GM12892 (cell line): Measurements from ENCODE around the gene MIER3.

Source experiments
- DNase-seq: peaks from one replicate; pipeline ENCODE4 v3.0.0; 2011; ENCODE audit not compliant: insufficient read length
- FAIRE-seq: peaks from 2 replicates; lab custom pipeline; 2011; peaks lifted over from hg19 to GRCh38; lab: Jason Lieb, UNC
- POLR2A ChIP-seq: IDR thresholded peaks from 2 replicates; pipeline ENCODE4 v1.6.1; 2011; ENCODE audit warnings: low read depth, low read length, control low read depth
- POLR2AphosphoS5 ChIP-seq: IDR thresholded peaks from 2 replicates; pipeline ENCODE4 v1.6.1; 2011; ENCODE audit warnings: low read depth, low read length, control low read depth
- TAF1 ChIP-seq: IDR thresholded peaks from 2 replicates; pipeline ENCODE4 v1.6.1; 2011; ENCODE audit warnings: low read depth, mild to moderate bottlenecking, control low read depth, low read length, borderline replicate concordance

MIER3 gene

DNA sequence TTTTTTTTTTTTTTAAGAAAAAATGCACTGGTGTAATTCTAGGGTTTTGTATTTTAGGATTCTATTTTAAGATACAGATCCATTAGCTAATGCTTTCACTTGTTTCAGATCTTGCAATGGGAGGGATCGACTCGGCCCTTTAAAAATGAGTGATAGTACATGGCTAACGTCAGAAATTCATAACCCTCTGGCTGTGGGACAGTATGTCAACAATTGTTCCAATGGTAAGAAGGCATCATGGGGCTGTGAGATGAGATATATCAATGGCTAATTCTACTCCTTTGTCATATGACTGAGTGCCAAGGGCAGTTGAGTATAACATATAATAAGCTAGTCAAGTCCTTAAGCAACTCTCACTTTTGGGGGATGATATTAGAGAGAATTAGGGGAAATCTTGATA is 38.2 kb downstream of the MIER3 start:
- FAIRE-seq (no peak), DNase-seq (no peak)
- TF ChIP-seq POLR2AphosphoS5 (no peak), TAF1 (no peak), POLR2A (no peak)

DNA sequence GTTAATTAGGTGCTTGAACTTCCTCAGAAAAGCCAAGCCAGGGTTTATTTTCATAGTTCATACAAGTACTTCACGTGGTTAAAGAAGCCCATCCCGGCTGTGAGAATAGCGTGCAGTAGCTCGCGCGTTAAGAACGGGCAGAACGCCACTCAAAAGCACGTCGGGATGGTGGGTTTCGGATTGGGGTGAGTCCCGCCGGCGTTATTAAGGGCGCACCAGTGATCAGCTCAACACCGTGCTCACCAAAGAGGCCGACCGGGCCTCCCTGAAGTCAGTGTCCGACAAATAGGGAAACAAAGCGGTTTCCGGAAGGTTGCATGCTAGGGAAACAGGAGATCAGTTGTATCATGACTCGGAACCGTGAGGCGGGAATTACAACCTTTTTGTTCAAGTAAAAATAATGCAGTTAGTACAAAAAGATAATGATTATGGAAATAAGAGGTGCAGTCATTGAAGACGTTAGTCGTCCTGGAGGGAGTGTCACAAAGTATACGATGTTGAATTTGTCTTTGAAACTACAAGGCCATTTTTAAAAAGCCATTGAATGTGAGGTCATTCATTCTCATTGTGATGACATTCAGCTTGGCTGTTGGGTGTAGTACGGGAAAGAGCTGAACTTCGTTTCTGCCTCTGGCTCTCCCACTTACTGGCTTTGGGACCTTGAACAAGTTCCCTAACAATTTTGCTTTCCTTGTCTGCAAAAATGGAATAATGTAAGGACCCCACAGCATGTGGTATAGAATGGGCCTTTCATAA is 41.5 kb downstream of the MIER3 start:
- DNase-seq (peak; percentile 13), FAIRE-seq (peak; percentile 56)
- TF ChIP-seq POLR2A (no peak; the same call in 1 of the 2 replicates), POLR2AphosphoS5 (no peak), TAF1 (no peak)

DNA sequence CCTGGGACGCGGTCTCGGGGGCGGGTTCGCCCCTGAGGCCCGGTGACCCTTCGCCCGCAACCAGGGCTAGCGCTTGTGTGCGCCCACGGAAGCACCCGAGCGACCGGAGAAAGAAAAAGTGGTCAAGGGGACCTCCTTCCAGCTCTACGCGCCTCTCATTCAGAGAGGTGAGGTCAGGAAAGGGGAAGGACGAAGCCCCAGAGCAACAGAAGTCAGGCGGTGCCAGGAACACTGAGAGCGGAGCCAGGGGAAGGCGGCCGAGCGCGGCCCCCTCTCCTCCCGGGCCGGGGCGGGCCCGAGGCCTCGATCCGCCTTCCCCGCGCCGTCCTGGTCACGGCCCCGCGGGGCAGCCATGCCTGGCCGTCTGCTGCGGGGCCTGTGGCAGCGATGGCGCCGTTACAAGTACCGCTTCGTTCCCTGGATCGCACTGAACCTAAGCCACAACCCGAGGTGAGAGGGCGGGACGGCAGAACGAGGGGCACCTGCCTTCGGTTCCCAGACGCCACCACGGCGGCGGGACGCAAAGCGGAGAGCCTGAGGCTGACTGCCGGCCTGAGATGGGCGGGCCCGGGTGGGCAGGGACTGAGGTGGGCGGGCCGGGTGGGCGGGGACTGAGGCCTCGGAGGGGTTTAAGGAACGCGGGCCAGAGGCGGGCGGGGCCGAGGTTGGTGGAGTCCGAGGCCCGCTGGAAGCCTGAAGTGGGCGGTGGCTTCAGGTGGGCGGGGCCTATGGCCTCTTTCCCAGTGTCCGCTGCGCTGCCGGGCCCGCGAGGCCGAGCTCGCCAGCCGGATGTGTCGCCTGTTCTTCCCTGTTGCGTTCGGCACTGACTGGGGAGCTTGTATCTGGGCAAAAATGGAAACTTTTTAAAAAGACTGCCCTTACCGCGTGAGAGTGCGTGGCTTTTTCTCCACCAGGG is 42.4 kb downstream of the MIER3 start, which contains the start of gene SETD9:
TSS of gene SETD9 (plus strand) at position 303 of the 916 bp plus-strand sequence. CDS start at position 353, 50 bp downstream.
- TF ChIP-seq POLR2AphosphoS5 (peak; percentile 93), POLR2A (peak; percentile 98), TAF1 (peak; percentile 70; the same call in 1 of the 2 replicates)
- DNase-seq = peak; percentile 88
- FAIRE-seq = peak; percentile 89

DNA sequence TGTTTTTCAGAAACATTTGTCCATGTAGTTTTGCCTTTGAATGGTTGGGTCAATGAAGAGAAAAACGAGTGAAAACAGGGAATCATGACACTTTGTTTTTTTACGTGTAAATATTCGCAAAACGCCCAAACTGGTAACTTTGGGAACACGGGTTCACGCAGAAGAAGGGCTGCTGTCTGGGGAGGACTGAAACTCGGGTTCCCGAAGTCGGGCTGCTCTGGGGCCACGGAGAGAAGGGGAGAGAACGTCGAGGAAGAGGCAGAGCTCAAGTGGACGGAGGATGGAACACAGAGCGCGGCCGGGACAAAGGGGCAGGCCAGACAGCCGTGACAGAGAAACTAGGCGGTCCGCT is 43.0 kb downstream of the MIER3 start:
- FAIRE-seq = peak; percentile 33
- no peak for DNase-seq

DNA sequence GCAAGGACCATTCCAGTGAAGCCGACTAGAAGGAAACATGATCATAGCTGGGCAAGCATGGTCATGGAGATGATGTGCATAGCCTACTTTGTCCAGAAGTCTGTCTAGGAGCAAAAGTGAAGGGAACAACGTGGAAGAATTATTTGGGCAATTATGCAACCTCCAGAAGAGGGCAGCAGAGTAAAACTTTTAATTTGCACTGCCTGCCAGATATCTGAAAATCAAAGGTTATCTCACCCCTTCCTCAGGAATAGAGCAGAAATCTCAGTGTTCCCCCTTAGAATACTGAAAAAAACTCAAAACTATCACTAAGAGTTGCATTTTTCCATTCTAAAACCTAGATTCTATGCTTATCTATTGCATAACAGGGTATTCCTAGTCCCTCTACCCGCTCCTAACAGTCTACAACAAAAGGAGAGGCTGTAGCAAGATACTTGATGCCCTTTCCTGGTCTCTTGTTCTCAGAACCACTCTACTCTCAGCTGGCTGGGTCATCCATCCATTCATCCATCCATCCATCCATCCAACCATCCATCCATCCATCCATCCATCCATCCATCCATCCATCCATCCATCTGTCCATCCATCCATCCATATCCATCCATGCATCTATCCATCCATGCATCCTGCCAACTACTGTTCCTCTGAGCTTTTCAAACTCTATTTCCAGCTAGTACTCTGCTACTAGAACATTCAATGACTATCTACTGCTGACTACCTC is 50.9 kb downstream of the MIER3 start:
- TF ChIP-seq POLR2AphosphoS5 = no peak
- TF ChIP-seq TAF1 = no peak
- TF ChIP-seq POLR2A = no peak
- DNase-seq (no peak), FAIRE-seq (peak; percentile 82)

More for the DNA sequence above, 43.0 kb downstream of the MIER3 start:
- TF ChIP-seq POLR2A = no peak
- no peak for TF ChIP-seq POLR2AphosphoS5
- no peak for TF ChIP-seq TAF1

DNA sequence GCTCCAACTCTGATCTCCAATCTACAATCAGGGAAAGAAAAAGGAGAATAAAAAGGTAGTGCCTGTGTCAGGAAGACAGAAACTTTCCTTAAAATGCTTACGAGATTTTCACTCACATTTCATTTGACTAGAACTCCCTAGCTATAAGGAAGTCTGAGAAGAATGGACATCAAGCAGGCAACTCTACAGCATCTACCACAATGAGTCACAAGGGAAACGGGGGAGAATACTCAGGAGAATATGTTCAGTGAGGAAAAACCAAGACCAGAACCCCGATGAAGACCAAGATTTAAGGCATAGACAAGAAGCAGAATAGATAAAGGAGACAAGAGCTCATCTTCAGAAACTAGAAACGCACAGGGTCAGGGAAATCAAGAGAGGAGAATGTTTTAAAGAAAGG is 51.5 kb downstream of the MIER3 start:
- no peak for DNase-seq
- FAIRE-seq = no peak
- TF ChIP-seq POLR2AphosphoS5 (no peak), TAF1 (no peak), POLR2A (no peak)

DNA sequence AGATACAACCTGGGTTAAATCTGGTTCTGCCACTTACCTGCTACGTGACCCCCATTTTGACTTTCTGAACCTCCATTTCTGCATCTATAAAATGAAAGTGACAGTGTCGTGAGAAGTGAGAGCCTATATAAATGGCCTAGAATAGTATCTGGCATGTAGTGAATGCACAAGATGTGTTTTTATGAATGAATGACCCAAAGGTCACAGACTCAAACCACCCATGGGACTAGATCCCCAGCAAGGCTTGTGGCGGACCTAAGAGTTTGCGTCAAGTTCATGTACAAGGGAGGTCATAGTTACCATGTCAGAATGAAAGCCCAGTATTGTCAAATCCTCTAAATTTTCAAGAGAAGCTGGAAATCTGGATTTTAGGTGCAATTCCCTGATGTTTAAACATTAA is 53.7 kb downstream of the MIER3 start:
- FAIRE-seq = no peak
- TF ChIP-seq POLR2AphosphoS5 = no peak
- no peak for TF ChIP-seq POLR2A
- no peak for TF ChIP-seq TAF1
- no peak for DNase-seq

DNA sequence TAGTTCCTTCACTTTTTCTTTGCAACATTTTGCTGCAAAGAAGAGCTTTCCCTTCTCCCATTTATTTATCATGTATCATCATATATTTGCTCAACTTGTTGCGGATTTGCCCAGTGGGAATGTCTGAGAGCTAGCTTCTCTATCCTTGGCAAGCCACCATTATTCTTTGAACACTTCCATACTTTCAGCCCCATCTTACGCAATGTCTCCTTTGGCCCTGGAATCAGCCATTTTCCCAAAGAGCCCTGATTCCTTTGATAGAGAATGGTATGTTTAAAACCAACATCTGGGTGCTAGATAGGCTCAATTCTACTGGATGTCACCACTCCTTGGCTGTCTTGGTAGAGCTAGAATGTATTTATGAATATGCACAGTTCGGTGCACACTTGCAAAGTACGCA is 55.2 kb downstream of the MIER3 start:
- no peak for DNase-seq
- FAIRE-seq = no peak
- TF ChIP-seq POLR2A = no peak
- TF ChIP-seq POLR2AphosphoS5 = no peak
- TF ChIP-seq TAF1 = no peak

DNA sequence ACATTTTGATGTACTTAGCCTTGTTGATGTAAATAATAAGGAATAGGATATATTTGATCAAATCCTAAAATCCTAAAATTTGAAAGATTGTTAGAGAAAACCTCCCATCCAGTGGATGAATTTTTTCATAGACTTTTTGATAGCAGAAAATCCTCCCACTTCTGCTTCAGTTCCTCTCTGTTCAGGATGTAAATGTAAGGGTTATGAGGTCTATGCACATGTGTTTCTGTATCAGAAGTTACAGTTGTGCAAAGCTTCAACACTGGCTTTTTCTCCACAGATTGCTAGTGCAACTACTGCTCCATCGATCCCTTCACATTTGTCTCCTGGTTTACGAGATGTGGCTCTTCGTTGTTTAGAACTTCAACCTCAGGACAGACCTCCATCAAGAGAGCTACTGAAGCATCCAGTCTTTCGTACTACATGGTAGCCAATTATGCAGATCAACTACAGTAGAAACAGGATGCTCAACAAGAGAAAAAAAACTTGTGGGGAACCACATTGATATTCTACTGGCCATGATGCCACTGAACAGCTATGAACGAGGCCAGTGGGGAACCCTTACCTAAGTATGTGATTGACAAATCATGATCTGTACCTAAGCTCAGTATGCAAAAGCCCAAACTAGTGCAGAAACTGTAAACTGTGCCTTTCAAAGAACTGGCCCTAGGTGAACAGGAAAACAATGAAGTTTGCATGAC is 58.5 kb downstream of the MIER3 start:
- FAIRE-seq (no peak), DNase-seq (no peak)
- TF ChIP-seq TAF1 = no peak
- TF ChIP-seq POLR2A = no peak
- TF ChIP-seq POLR2AphosphoS5 = no peak

DNA sequence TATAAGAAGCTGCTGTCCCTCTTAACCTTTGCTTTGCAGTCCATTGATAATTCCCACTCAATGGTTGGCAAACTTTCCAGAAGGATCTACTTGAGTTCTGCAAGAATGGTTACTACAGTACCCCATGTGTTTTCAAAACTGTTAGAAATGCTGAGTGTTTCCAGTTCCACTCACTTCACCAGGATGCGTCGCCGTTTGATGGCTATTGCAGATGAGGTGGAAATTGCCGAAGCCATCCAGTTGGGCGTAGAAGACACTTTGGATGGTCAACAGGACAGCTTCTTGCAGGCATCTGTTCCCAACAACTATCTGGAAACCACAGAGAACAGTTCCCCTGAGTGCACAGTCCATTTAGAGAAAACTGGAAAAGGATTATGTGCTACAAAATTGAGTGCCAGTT is 70.4 kb downstream of the MIER3 start:
- TF ChIP-seq POLR2A (no peak), POLR2AphosphoS5 (no peak), TAF1 (no peak)
- no peak for DNase-seq
- no peak for FAIRE-seq

DNA sequence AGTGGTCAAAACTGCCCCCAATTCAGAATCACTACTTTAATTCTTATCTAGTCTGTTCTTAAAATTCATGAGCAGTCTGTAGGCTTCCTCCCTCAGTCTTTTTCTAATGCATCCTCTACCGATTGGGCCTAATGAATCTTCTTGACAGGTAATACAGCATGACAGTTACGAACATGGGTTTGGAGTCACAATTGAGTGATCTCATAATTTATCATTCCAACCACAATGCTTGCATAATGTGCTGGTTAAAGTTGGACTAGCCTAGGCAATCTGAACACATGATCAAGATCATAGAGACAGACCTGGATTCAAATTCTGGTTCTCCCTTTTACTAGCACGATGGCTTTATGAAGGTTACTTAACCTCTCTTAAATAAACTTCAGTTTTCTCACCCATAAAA is 75.6 kb downstream of the MIER3 start:
- no peak for FAIRE-seq
- TF ChIP-seq POLR2A (no peak), TAF1 (no peak), POLR2AphosphoS5 (no peak)
- DNase-seq = no peak
